ENCODE data around the gene SIRT2.

Gene SIRT2

GRCh38 chr19:38928391-38929001 is 29.1 kb upstream of the SIRT2 start:
- TF ChIP-seq, protein P1, sequence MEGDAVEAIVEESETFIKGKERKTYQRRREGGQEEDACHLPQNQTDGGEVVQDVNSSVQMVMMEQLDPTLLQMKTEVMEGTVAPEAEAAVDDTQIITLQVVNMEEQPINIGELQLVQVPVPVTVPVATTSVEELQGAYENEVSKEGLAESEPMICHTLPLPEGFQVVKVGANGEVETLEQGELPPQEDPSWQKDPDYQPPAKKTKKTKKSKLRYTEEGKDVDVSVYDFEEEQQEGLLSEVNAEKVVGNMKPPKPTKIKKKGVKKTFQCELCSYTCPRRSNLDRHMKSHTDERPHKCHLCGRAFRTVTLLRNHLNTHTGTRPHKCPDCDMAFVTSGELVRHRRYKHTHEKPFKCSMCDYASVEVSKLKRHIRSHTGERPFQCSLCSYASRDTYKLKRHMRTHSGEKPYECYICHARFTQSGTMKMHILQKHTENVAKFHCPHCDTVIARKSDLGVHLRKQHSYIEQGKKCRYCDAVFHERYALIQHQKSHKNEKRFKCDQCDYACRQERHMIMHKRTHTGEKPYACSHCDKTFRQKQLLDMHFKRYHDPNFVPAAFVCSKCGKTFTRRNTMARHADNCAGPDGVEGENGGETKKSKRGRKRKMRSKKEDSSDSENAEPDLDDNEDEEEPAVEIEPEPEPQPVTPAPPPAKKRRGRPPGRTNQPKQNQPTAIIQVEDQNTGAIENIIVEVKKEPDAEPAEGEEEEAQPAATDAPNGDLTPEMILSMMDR (IDR thresholded peaks at IDR 0.05; ENCODE audit: borderline replicate concordance, insufficient read depth, low read depth, low read length) = no peak
- H3K4me3 ChIP-seq (ENCODE audit: low read depth, low read length) = no peak overlapping the region

DNA sequence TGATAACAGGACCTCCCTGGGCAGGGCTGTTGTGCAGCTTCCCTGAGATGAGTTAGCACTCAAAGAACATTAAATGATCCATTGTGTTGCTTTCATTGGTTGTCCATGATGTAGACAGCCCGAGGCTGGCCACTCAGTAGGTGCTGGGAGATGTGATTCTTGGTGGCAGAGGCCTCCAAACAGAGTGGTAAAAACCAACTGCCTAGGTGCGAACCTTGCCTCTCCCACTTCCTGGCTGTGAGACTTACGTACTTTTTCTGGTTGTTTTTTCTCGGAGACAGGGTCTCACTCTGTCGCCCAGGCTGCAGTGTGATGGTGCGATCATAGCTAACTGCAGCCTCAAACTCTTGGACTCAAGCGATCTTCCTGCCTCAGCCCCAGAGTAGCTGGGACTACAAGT is 25.0 kb upstream of the SIRT2 start:
- H3K4me3 ChIP-seq (ENCODE audit: low read depth, low read length) = no peak overlapping the region
- TF ChIP-seq, protein P1 (IDR thresholded peaks at IDR 0.05; ENCODE audit: borderline replicate concordance, insufficient read depth, low read depth, low read length) = no peak

DNA sequence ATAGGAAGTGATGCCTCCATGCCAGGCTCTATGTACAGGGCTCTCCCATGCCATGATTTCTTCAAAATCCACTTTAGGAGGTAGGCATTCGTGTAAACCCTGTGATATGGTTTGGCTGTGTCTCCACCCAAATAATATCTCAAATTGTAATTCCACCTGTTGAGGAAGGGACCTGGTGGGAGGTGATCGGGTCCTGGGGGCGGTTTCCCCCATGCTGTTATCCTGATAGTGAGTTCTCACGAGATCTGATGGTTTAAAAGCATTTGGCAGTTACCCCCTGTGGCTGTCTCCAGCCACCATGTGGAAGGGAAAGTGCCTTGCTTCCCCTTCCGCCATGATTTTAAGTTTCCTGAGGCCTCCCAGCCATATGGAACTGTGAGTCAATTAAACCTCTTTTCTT is 23.1 kb upstream of the SIRT2 start:
- H3K4me3 ChIP-seq (ENCODE audit: low read depth, low read length) = no peak overlapping the region
- TF ChIP-seq, protein P1 (IDR thresholded peaks at IDR 0.05; ENCODE audit: borderline replicate concordance, insufficient read depth, low read depth, low read length) = no peak

GRCh38 chr19:38921420-38922274 is 22.2 kb upstream of the SIRT2 start:
- no peak overlapping the region for H3K4me3 ChIP-seq (ENCODE audit: low read depth, low read length)
- TF ChIP-seq, protein P1 (IDR thresholded peaks at IDR 0.05; ENCODE audit: borderline replicate concordance, insufficient read depth, low read depth, low read length) = no peak

- no peak overlapping the region for H3K4me3 ChIP-seq (ENCODE audit: low read depth, low read length)
- TF ChIP-seq, protein P1 (IDR thresholded peaks at IDR 0.05; ENCODE audit: borderline replicate concordance, insufficient read depth, low read depth, low read length) = no peak
These were observed 21.4 kb upstream of the SIRT2 start for GRCh38 chr19:38920602-38921419.

- no peak overlapping the region for H3K4me3 ChIP-seq (ENCODE audit: low read depth, low read length)
- TF ChIP-seq, protein P1 (IDR thresholded peaks at IDR 0.05; ENCODE audit: borderline replicate concordance, insufficient read depth, low read depth, low read length) = no peak
These were observed 20.6 kb upstream of the SIRT2 start for GRCh38 chr19:38919837-38920601.

Measured in GM12875 (cell line).